ENCODE measurements around the gene HDGF.
A peak's percentile ranks its signal among the peaks of the same experiment; 100 is the strongest.

HDGF gene

GRCh38 chr1:156756355-156756754 is 4.9 kb upstream of the HDGF start:
- TF ChIP-seq CTCF (IDR thresholded peaks at IDR 0.05; ENCODE audit: low read depth, low read length, missing control alignments): no peak
- no peak overlapping the region for H3K4me3 ChIP-seq (ENCODE audit: low read depth, low read length)
- DNase-seq (ENCODE audit: low read depth): no peak

GRCh38 chr1:156755527-156755950 is 4.1 kb upstream of the HDGF start:
- H3K4me3 ChIP-seq (ENCODE audit: low read depth, low read length): no peak overlapping the region
- DNase-seq (ENCODE audit: low read depth): no peak
- TF ChIP-seq CTCF (IDR thresholded peaks at IDR 0.05; ENCODE audit: low read depth, low read length, missing control alignments): no peak

- no peak for DNase-seq (ENCODE audit: low read depth)
- no peak overlapping the region for H3K4me3 ChIP-seq (ENCODE audit: low read depth, low read length)
- no peak for TF ChIP-seq CTCF (IDR thresholded peaks at IDR 0.05; ENCODE audit: low read depth, low read length, missing control alignments)
These were observed 2.7 kb upstream of the HDGF start for GRCh38 chr1:156754219-156754618.

- no peak for DNase-seq (ENCODE audit: low read depth)
- H3K4me3 ChIP-seq (ENCODE audit: low read depth, low read length): peak overlapping the region; percentile 98
These were observed 1.5 kb upstream of the HDGF start for GRCh38 chr1:156752843-156753482.

GRCh38 chr1:156751757-156752481 is 444 bp upstream of the HDGF start:
- DNase-seq (ENCODE audit: low read depth): peak; percentile 87
- peak overlapping the region; percentile 98 for H3K4me3 ChIP-seq (ENCODE audit: low read depth, low read length)
- TF ChIP-seq CTCF (IDR thresholded peaks at IDR 0.05; ENCODE audit: low read depth, low read length, missing control alignments): no peak

More at GRCh38 chr1:156752843-156753482, 1.5 kb upstream of the HDGF start:
- TF ChIP-seq CTCF (IDR thresholded peaks at IDR 0.05; ENCODE audit: low read depth, low read length, missing control alignments): no peak

- no peak for DNase-seq (ENCODE audit: low read depth)
- no peak for TF ChIP-seq CTCF (IDR thresholded peaks at IDR 0.05; ENCODE audit: low read depth, low read length, missing control alignments)
- peak overlapping the region; percentile 98 for H3K4me3 ChIP-seq (ENCODE audit: low read depth, low read length)
These were observed 594 bp downstream of the HDGF start for GRCh38 chr1:156750711-156751450.
